OCI-LY3 (cell line): ENCODE measurements around the gene CA7.

Source experiments
- H2AFZ ChIP-seq: fragments of 200-600, 300-600 bp; shearing (Covaris generic); 2 replicates; pipeline ENCODE4 v1.6.0; 2014; ENCODE audit warnings: antibody characterized with exemption, low read depth, low read length
- H3K27ac ChIP-seq: fragments of 200-600, 300-600 bp; sonication (generic); 2 replicates; pipeline ENCODE4 v1.5.1; 2014; ENCODE audit warnings: mild to moderate bottlenecking, low read length, moderate library complexity, mixed read lengths
- H3K27me3 ChIP-seq: fragments of 200-600, 300-600 bp; sonication (generic); 2 replicates; pipeline ENCODE4 v1.6.1; 2014; ENCODE audit warnings: low read depth, low read length, mixed read lengths
- H3K36me3 ChIP-seq: fragments of 200-600, 300-600 bp; sonication (generic); replicated peaks from 2 replicates; pipeline ENCODE3; 2014; ENCODE audit warnings: low read depth, low read length, mixed read lengths
- H3K4me1 ChIP-seq: fragments of 300-600, 200-600 bp; sonication (generic); 2 replicates; pipeline ENCODE4 v1.6.1; 2014; ENCODE audit warnings: low read length, mixed read lengths
- H3K4me2 ChIP-seq: fragments of 200-600, 300-600 bp; sonication (generic); 2 replicates; pipeline ENCODE4 v1.6.1; 2014; ENCODE audit warnings: low read length, mixed read lengths
- H3K4me3 ChIP-seq: fragments of 300-600, 200-600 bp; sonication (generic); 2 replicates; pipeline ENCODE4 v1.5.1; 2014; ENCODE audit warnings: antibody characterized with exemption, mild to moderate bottlenecking, low read length, moderate library complexity
- H3K79me2 ChIP-seq: fragments of 300-600, 200-600 bp; shearing (Covaris generic); 2 replicates; pipeline ENCODE4 v1.6.1; 2014; ENCODE audit warnings: mild to moderate bottlenecking, low read length, mixed read lengths
- H3K9ac ChIP-seq: fragments of 300-600, 200-600 bp; shearing (Covaris generic); 2 replicates; pipeline ENCODE4 v1.6.0; 2014; ENCODE audit warnings: mild to moderate bottlenecking, low read length, moderate library complexity
- H3K9me3 ChIP-seq: fragments of 200-600, 300-600 bp; shearing (Covaris generic); 2 replicates; pipeline ENCODE4 v1.6.1; 2014; ENCODE audit warnings: low read length, mixed read lengths; ENCODE audit not compliant: insufficient read depth
- H4K20me1 ChIP-seq: fragments of 200-600, 300-600 bp; sonication (generic); 2 replicates; pipeline ENCODE4 v1.6.1; 2016; ENCODE audit warnings: low read length, mixed read lengths; ENCODE audit not compliant: insufficient read depth
- EZH2phosphoT487 ChIP-seq: fragments of 200-600 bp; shearing (Covaris generic); IDR thresholded peaks from 2 replicates; pipeline ENCODE4 v1.6.1; 2018; ENCODE audit warnings: antibody characterized with exemption, mixed run types, low read depth
- TF ChIP-seq, protein P1 (sequence below): fragments of 200-600, 300-600 bp; sonication (generic); IDR thresholded peaks from 2 replicates; pipeline ENCODE4 v1.5.1; 2014; ENCODE audit warnings: antibody characterized with exemption, low read length, low read depth

CA7 gene

DNA sequence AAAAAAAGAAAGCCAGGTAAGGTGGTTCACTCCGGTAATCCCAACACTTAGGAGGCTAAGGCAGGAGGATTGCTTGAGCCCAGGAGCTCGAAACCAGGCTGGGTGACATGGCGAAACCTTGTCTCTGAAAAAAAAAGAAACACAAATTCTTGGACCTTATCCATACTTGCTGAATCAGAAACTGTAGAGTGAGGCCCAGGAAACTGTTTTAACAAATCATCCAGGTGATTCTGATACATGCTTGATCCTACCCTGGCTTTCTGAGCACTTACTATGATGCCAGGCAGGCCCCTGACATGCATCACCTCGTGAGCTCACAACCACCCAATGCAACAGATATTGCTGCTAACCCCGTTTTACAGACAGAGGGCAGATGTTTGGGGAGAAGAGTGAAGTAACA, 9.5 kb upstream of the CA7 start:
- Histone ChIP-seq H2AFZ (no peak overlapping the region), H3K9ac (no peak overlapping the region), H4K20me1 (no peaks in the 10 kb centered on the region), H3K9me3 (no peaks in the 10 kb centered on the region), H3K4me2 (no peak overlapping the region), H3K4me1 (peaks cover 8% of the 10 kb centered on the region), H3K4me3 (no peak overlapping the region), H3K27me3 (no peaks in the 10 kb centered on the region), H3K27ac (no peak overlapping the region), H3K79me2 (peaks cover 10% of the 10 kb centered on the region), H3K36me3 (no peaks in the 10 kb centered on the region)
- TF ChIP-seq, protein P1, sequence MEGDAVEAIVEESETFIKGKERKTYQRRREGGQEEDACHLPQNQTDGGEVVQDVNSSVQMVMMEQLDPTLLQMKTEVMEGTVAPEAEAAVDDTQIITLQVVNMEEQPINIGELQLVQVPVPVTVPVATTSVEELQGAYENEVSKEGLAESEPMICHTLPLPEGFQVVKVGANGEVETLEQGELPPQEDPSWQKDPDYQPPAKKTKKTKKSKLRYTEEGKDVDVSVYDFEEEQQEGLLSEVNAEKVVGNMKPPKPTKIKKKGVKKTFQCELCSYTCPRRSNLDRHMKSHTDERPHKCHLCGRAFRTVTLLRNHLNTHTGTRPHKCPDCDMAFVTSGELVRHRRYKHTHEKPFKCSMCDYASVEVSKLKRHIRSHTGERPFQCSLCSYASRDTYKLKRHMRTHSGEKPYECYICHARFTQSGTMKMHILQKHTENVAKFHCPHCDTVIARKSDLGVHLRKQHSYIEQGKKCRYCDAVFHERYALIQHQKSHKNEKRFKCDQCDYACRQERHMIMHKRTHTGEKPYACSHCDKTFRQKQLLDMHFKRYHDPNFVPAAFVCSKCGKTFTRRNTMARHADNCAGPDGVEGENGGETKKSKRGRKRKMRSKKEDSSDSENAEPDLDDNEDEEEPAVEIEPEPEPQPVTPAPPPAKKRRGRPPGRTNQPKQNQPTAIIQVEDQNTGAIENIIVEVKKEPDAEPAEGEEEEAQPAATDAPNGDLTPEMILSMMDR = no peak
- TF ChIP-seq EZH2phosphoT487 = no peak

- no peak overlapping the region for H3K9ac ChIP-seq
- 0 out of 2 replicates have a peak, but pooled peaks cover 4% of the 10 kb centered on the region for H3K27me3 ChIP-seq
- no peak overlapping the region for H3K4me2 ChIP-seq
- no peak overlapping the region for H2AFZ ChIP-seq
- no peak for TF ChIP-seq EZH2phosphoT487
- TF ChIP-seq, protein P1 = no peak
- H3K27ac ChIP-seq = no peak overlapping the region
- no peaks in the 10 kb centered on the region for H3K9me3 ChIP-seq
- H3K36me3 ChIP-seq = no peaks in the 10 kb centered on the region
- no peaks in the 10 kb centered on the region for H3K79me2 ChIP-seq
- no peak overlapping the region for H3K4me3 ChIP-seq
- no peaks in the 10 kb centered on the region for H4K20me1 ChIP-seq
- H3K4me1 ChIP-seq = peaks cover 8% of the 10 kb centered on the region
Observed at GRCh38 chr16:66840883-66841282, 3.3 kb upstream of the CA7 start.

- H3K27ac ChIP-seq = no peak overlapping the region
- no peak overlapping the region for H3K9ac ChIP-seq
- H3K4me3 ChIP-seq = no peak overlapping the region
- H2AFZ ChIP-seq = no peak overlapping the region
- H3K4me2 ChIP-seq = no peak overlapping the region
- TF ChIP-seq, protein P1 = no peak
- TF ChIP-seq EZH2phosphoT487 = no peak
- H3K4me1 ChIP-seq = peaks cover 13% of the 10 kb centered on the region
- 0 out of 2 replicates have a peak, but pooled peaks cover 5% of the 10 kb centered on the region for H3K27me3 ChIP-seq
- H3K79me2 ChIP-seq = no peaks in the 10 kb centered on the region
- no peaks in the 10 kb centered on the region for H3K36me3 ChIP-seq
- no peaks in the 10 kb centered on the region for H4K20me1 ChIP-seq
- no peaks in the 10 kb centered on the region for H3K9me3 ChIP-seq
Observed at GRCh38 chr16:66841366-66841765, 2.8 kb upstream of the CA7 start.

DNA sequence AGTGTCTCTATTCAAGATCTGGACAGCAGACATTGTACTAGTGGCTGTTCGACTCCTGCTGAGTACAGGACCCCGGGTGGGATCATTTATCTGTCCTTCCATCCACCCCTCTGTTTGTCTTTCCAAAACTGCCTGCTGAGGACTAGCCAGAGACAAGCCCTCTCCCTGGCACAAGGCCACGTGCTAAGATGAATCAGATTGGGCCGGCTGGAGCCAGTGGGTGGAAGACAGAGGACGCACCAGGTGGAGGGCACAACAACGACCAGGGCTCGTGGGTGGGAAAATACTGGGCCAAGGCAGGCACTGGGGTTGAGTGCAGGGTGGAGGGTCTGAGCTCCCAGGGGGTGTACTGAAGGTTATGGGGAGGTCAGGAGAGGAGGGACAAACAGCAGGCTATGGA, 1.4 kb upstream of the CA7 start:
- Histone ChIP-seq H3K27me3 (0 out of 2 replicates have a peak, but pooled peaks cover 5% of the 10 kb centered on the region), H3K9ac (no peak overlapping the region), H3K9me3 (no peaks in the 10 kb centered on the region), H3K4me1 (peaks cover 14% of the 10 kb centered on the region), H3K36me3 (no peaks in the 10 kb centered on the region), H2AFZ (no peak overlapping the region), H3K4me3 (no peak overlapping the region), H3K27ac (no peak overlapping the region), H4K20me1 (no peaks in the 10 kb centered on the region), H3K79me2 (no peaks in the 10 kb centered on the region), H3K4me2 (no peak overlapping the region)
- TF ChIP-seq EZH2phosphoT487 = no peak
- TF ChIP-seq, protein P1 = no peak
